Mesenchymal stem cell (in vitro differentiated cells and primary cell): ENCODE data around the gene MARCHF5.

ENCODE experiments used
- DNase-seq: peaks from one replicate; pipeline ENCODE4 v3.0.0-alpha.2; 2013
- H2AFZ ChIP-seq: one replicate; pipeline ENCODE4 v1.6.1; 2013; ENCODE audit warnings: low read depth, mild to moderate bottlenecking, control low read depth, inconsistent platforms, low read length, moderate library complexity
- H2AK5ac ChIP-seq: 2 replicates; pipeline ENCODE4 v1.6.1; 2013; ENCODE audit warnings: low read length, moderate library complexity, mild to moderate bottlenecking, inconsistent platforms; ENCODE audit not compliant: severe bottlenecking
- H2BK120ac ChIP-seq: one replicate; pipeline ENCODE4 v1.6.1; 2013; ENCODE audit warnings: low read depth, mild to moderate bottlenecking, inconsistent platforms, low read length, moderate library complexity
- H2BK12ac ChIP-seq, 2 experiments: one replicate each; pipeline ENCODE4 v1.6.1; 2013; ENCODE audit warnings: inconsistent platforms in 2 of 2, low read length in 2 of 2, mild to moderate bottlenecking in 2 of 2, moderate library complexity in 2 of 2, control low read depth in 1 of 2
- H2BK15ac ChIP-seq: one replicate; pipeline ENCODE4 v1.6.1; 2013; ENCODE audit warnings: mild to moderate bottlenecking, low read depth, inconsistent platforms; ENCODE audit not compliant: poor library complexity, severe bottlenecking
- H2BK5ac ChIP-seq: 2 replicates; pipeline ENCODE4 v1.6.1; 2013; ENCODE audit warnings: low read depth, mild to moderate bottlenecking, low read length, control low read depth, inconsistent platforms; ENCODE audit not compliant: poor library complexity, severe bottlenecking
- H3K14ac ChIP-seq, 2 experiments: one replicate each; pipeline ENCODE4 v1.6.1; 2013; ENCODE audit warnings: inconsistent platforms in 2 of 2, low read length in 2 of 2, control low read depth in 1 of 2, mild to moderate bottlenecking in 1 of 2, moderate library complexity in 1 of 2
- H3K18ac ChIP-seq, 2 experiments: one replicate each; pipeline ENCODE4 v1.6.1; 2013; ENCODE audit warnings: inconsistent platforms in 2 of 2, low read length in 2 of 2, control low read depth in 1 of 2, low read depth in 1 of 2, mild to moderate bottlenecking in 1 of 2
- H3K23ac ChIP-seq, 2 experiments: one replicate each; pipeline ENCODE4 v1.6.1; 2013; ENCODE audit warnings: inconsistent platforms in 2 of 2, low read length in 2 of 2, mild to moderate bottlenecking in 2 of 2, moderate library complexity in 2 of 2, control low read depth in 1 of 2
- H3K27ac ChIP-seq: 2 replicates; pipeline ENCODE4 v1.5.1; 2013; ENCODE audit warnings: mild to moderate bottlenecking, moderate library complexity, low read length, control low read depth, inconsistent platforms; ENCODE audit not compliant: poor library complexity, severe bottlenecking
- H3K27me3 ChIP-seq, 2 experiments: 2 replicates each; pipeline versions ENCODE4 v1.6.1 to v1.7.0; 2013; ENCODE audit warnings: low read length in 2 of 2, mild to moderate bottlenecking in 2 of 2, moderate library complexity in 2 of 2, control low read depth in 1 of 2, inconsistent platforms in 1 of 2; ENCODE audit not compliant: control insufficient read depth in 1 of 2, insufficient read depth in 1 of 2
- H3K36me3 ChIP-seq, 2 experiments: 2 replicates each; pipeline versions ENCODE4 v1.6.1 to v1.7.0; 2013; ENCODE audit warnings: low read length in 2 of 2, control low read depth in 1 of 2, inconsistent platforms in 1 of 2, low read depth in 1 of 2, mild to moderate bottlenecking in 1 of 2; ENCODE audit not compliant: insufficient read depth in 2 of 2, control insufficient read depth in 1 of 2
- H3K4ac ChIP-seq, 2 experiments: one replicate each; pipeline ENCODE4 v1.6.1; 2013; ENCODE audit warnings: inconsistent platforms in 2 of 2, low read length in 2 of 2, mild to moderate bottlenecking in 2 of 2, moderate library complexity in 2 of 2, control low read depth in 1 of 2, low read depth in 1 of 2
- H3K4me1 ChIP-seq: 2 replicates; pipeline ENCODE4 v1.6.1; 2013; ENCODE audit warnings: low read depth, low read length, control low read depth; ENCODE audit not compliant: control insufficient read depth, insufficient read depth
- H3K4me2 ChIP-seq: 2 replicates; pipeline ENCODE4 v1.6.1; 2013; ENCODE audit warnings: low read length, mild to moderate bottlenecking, inconsistent platforms; ENCODE audit not compliant: poor library complexity, severe bottlenecking
- H3K4me3 ChIP-seq, 2 experiments: 2 replicates each; pipeline versions ENCODE4 v1.5.1 to v1.7.0; 2013; ENCODE audit warnings: low read length in 2 of 2, mild to moderate bottlenecking in 2 of 2, control low read depth in 1 of 2, low read depth in 1 of 2; ENCODE audit not compliant: insufficient read depth in 1 of 2
- H3K79me1 ChIP-seq: replicated peaks from 2 replicates; pipeline ENCODE4 v1.6.1; 2013; ENCODE audit warnings: mild to moderate bottlenecking, control low read depth, low read length, inconsistent platforms; ENCODE audit not compliant: poor library complexity, severe bottlenecking
- H3K9ac ChIP-seq: 2 replicates; pipeline ENCODE4 v1.7.0; 2013; ENCODE audit warnings: mild to moderate bottlenecking, low read length, moderate library complexity
- H3K9me3 ChIP-seq: 2 replicates; pipeline ENCODE4 v1.7.0; 2013; ENCODE audit warnings: mild to moderate bottlenecking, low read length; ENCODE audit not compliant: control insufficient read depth
- H4K8ac ChIP-seq: one replicate; pipeline ENCODE4 v1.6.1; 2013; ENCODE audit warnings: inconsistent platforms, mild to moderate bottlenecking, low read length, moderate library complexity
- H4K91ac ChIP-seq: one replicate; pipeline ENCODE4 v1.6.1; 2013; ENCODE audit warnings: mild to moderate bottlenecking, low read length, inconsistent platforms
- WGBS: methylation state at CpG from one replicate; pipeline ENCODE4 v1.1.7; 2013; ENCODE audit warnings: mixed read lengths; 5-methylcytosine and 5-hydroxymethylcytosine counted together

The MARCHF5 gene

DNA sequence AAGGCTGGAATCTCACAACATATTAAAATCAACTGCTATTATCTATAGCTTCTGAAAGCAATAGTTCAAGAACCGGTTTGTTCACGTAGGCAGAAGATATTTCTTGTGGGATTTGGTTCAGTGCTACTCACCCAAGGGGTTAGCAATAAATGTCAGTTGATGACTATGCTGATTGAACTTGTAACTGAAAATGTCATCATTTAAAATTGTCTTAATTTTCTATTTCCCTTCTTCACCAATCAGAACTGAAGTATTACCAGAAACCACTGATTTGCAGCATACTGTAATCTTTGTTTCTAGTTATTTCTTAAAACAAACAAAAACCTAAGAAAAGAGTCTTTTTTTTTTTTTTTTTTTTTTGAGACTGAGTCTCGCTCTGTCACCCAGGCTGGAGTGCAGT lies 46.2 kb upstream of the MARCHF5 start:
- Histone ChIP-seq H3K4me2 (no peak overlapping the region), H3K9ac (no peak overlapping the region), H4K8ac (no peak overlapping the region), H3K36me3 (no peaks in the 10 kb centered on the region), H2AK5ac (no peak overlapping the region), H4K91ac (no peak overlapping the region), H3K27ac (no peak overlapping the region), H3K9me3 (no peaks in the 10 kb centered on the region), H3K18ac (no peak overlapping the region), H3K4ac (no peak overlapping the region), H3K4me1 (peaks cover 4% of the 10 kb centered on the region), H2BK120ac (no peak overlapping the region), H2BK15ac (no peak overlapping the region), H3K4me3 (no peak overlapping the region), H3K14ac (no peak overlapping the region), H2AFZ (no peak overlapping the region), H2BK12ac (no peak overlapping the region), H3K23ac (no peak overlapping the region), H3K79me1 (peaks cover 2% of the 10 kb centered on the region), H2BK5ac (no peak overlapping the region), H3K27me3 (no peaks in the 10 kb centered on the region)
- 100% methylated on average over 1 of the region's 3 CpGs for WGBS
- DNase-seq: no peak

- H3K4ac ChIP-seq: no peak overlapping the region
- no peak overlapping the region for H2BK15ac ChIP-seq
- no peak overlapping the region for H3K14ac ChIP-seq
- no peaks in the 10 kb centered on the region for H3K27me3 ChIP-seq
- H3K4me3 ChIP-seq: no peak overlapping the region
- no peaks in the 10 kb centered on the region for H3K79me1 ChIP-seq
- H3K18ac ChIP-seq: no peak overlapping the region
- H2BK12ac ChIP-seq: no peak overlapping the region
- DNase-seq: no peak
- no peaks in the 10 kb centered on the region for H3K4me1 ChIP-seq
- no peak overlapping the region for H4K8ac ChIP-seq
- WGBS: 93% methylated on average over 2 of the region's 2 CpGs
- no peak overlapping the region for H3K27ac ChIP-seq
- no peak overlapping the region for H2BK120ac ChIP-seq
- H2AK5ac ChIP-seq: no peak overlapping the region
- H2BK5ac ChIP-seq: no peak overlapping the region
- no peak overlapping the region for H4K91ac ChIP-seq
- no peak overlapping the region for H3K9ac ChIP-seq
- no peaks in the 10 kb centered on the region for H3K36me3 ChIP-seq
- no peak overlapping the region for H3K4me2 ChIP-seq
- H3K9me3 ChIP-seq: no peaks in the 10 kb centered on the region
- H2AFZ ChIP-seq: no peak overlapping the region
- H3K23ac ChIP-seq: peak overlapping the region in 1 of 2 experiments; percentile 60
Observed at GRCh38 chr10:92248566-92248965, 42.4 kb upstream of the MARCHF5 start.

DNA sequence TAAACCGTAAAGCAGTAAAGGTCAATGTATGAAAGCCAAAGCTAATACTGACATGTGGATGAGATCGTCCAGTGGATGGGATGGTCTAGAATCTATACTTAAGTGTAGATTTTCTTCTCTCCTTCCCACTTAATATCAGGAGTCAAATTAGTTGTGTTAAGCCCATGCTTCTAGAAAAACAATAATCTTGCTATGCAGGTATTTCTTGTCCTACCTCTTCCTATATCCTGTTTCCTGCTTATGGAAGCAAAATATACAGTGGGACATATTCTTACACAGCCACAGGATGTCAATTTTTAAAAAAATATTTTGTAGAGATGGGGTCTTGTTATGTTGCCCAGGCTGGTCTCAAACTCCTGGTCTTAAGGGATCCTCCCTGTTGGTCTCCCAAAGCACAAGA lies 27.6 kb upstream of the MARCHF5 start:
- H2AFZ ChIP-seq: no peak overlapping the region
- H2BK120ac ChIP-seq: no peak overlapping the region
- H3K4ac ChIP-seq: no peak overlapping the region
- no peaks in the 10 kb centered on the region for H3K27me3 ChIP-seq
- no peak overlapping the region for H3K4me2 ChIP-seq
- H2BK15ac ChIP-seq: no peak overlapping the region
- 86% methylated on average over 1 of the region's 2 CpGs for WGBS
- no peak overlapping the region for H3K14ac ChIP-seq
- H3K4me1 ChIP-seq: no peaks in the 10 kb centered on the region
- no peaks in the 10 kb centered on the region for H3K79me1 ChIP-seq
- no peaks in the 10 kb centered on the region for H3K36me3 ChIP-seq
- no peak overlapping the region for H4K8ac ChIP-seq
- H3K27ac ChIP-seq: no peak overlapping the region
- H2BK5ac ChIP-seq: no peak overlapping the region
- no peaks in the 10 kb centered on the region for H3K9me3 ChIP-seq
- H3K4me3 ChIP-seq: no peak overlapping the region
- H3K23ac ChIP-seq: no peak overlapping the region
- no peak overlapping the region for H2BK12ac ChIP-seq
- no peak for DNase-seq
- H3K9ac ChIP-seq: no peak overlapping the region
- no peak overlapping the region for H3K18ac ChIP-seq
- H4K91ac ChIP-seq: no peak overlapping the region
- H2AK5ac ChIP-seq: no peak overlapping the region

DNA sequence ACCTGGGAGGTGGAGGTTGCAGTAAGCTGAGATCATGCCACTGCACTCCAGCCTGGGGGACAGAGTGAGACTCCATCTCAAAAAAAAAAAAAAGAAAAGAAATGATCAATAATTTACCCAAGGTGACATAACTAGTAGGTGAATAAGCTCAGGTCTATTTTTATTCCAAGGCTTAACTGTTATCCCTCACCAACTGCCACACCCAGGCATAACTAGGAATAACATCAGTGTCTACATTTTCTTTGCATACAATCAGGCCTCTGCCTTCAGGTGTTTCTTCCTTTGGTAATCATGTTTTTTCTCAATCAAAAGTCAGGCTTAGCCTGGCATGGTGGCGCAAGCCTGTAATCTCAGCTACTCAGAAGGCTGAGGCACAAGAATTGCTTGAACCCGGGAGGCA lies 26.7 kb upstream of the MARCHF5 start:
- Histone ChIP-seq H3K14ac (no peak overlapping the region), H3K9me3 (no peaks in the 10 kb centered on the region), H2BK5ac (no peak overlapping the region), H2BK120ac (no peak overlapping the region), H2AK5ac (no peak overlapping the region), H2AFZ (no peak overlapping the region), H3K4me2 (no peak overlapping the region), H3K23ac (no peak overlapping the region), H2BK15ac (no peak overlapping the region), H3K27ac (no peak overlapping the region), H4K8ac (no peak overlapping the region), H3K79me1 (no peaks in the 10 kb centered on the region), H2BK12ac (no peak overlapping the region), H3K4me3 (no peak overlapping the region), H4K91ac (no peak overlapping the region), H3K36me3 (no peaks in the 10 kb centered on the region), H3K18ac (no peak overlapping the region), H3K4me1 (no peaks in the 10 kb centered on the region), H3K9ac (no peak overlapping the region), H3K4ac (no peak overlapping the region), H3K27me3 (no peaks in the 10 kb centered on the region)
- no peak for DNase-seq
- 97% methylated on average over 2 of the region's 2 CpGs for WGBS
